GM18861 (cell line): ENCODE results near the gene MAP3K5.
"Not testable (repeated sequence)": the region's sequence is repeated elsewhere in the genome, so short reads cannot be mapped to it uniquely, and the experiment has no call there.

Source experiments
- ATAC-seq: cut with Tn5 transposase; IDR thresholded peaks from one replicate; pipeline ENCODE4 v1.9.1; 2021; ENCODE audit not compliant: unreplicated experiment

Gene MAP3K5

DNA sequence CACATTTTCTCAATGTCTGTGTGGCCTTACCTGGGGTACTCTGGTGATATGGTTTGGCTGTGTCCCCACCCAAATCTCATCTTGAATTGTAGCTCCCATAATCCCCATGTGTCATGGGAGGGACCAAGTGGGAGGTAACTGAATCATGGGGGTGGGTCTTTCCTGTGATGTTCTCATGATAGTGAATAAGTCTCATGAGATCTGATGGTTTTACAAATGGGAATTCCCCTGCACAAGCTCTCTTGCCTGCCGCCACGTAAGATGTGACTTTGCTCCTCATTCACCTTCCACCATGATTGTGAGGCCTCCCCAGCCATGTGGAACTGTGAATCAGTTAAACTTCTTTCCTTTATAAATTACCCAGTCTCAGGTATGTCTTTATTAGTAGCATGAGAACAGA, 201.4 kb downstream of the MAP3K5 start:
- not testable (repeated sequence) for ATAC-seq

DNA sequence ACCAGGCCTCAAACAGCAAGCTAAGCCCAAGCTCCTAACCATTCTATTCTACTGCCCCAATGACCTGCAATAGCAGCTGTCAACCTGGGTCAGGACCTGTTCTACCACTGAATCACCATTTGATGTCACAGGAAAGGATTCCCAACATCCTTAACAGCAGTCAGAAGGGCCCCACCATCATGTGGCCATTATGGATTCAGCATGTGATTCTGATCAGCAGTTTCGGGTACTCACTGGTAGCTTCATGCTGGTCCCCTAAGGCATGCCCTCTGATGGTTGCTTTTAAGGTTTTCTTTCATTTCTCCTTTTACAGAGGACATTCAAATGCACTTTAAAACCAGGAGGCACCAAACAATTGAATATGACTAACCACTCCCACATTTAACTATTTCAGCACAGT, 204.8 kb downstream of the MAP3K5 start:
- no peak for ATAC-seq

DNA sequence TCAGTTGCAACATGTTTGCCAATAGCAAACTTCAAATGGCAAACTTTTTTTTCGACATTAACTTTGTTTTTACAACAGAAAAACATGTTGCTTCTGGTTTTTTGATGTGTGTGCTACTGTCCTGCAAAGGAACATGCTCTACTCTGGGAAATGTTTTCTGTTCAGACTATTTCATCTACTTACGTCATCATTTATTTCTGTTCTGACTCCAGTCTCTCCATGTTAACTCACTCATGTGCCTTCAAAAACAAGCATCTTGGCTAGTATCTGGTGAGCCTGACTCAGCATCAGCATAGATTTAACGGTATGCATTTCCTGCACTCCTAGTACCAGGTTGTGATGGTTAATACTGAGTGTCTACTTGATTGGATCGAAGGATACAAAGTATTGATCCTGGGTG, 206.0 kb downstream of the MAP3K5 start:
- no peak for ATAC-seq

DNA sequence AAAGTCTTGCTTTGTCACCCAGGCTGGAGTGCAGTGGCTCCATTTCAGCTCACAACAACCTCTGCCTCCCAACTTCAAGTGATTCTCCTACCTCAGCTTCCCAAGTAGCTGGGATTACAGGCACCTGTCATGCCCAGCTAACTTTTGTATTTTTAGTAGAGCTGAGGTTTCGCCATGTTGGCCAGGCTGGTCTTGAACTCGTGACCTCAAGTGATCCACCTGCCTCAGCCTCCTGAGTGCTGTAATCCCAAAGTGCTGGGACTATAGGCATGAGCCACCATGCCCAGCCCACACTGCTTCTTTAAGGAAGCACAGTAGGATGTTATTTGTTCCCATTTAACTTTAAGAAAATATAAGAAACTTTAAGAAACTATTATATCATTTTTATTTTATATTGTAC, 206.8 kb downstream of the MAP3K5 start:
- ATAC-seq: not testable (repeated sequence)

DNA sequence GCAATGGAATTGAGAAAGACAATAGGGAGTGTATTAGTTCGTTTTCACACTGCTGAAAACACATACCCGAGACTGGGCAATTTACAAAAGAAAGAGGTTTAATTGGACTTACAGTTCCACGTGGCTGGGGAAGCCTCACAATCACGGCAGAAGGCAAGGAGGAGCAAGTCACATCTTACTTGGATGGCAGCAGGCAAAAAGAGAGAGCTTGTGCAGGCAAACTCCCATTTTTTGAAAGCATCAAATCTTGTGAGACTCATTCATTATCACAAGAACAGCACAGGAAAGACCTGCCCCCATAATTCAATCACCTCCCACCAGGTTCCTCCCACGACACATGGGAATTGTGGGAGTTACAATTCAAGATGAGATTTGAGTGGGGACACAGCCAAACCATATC, 208.0 kb downstream of the MAP3K5 start:
- ATAC-seq: not testable (repeated sequence)

DNA sequence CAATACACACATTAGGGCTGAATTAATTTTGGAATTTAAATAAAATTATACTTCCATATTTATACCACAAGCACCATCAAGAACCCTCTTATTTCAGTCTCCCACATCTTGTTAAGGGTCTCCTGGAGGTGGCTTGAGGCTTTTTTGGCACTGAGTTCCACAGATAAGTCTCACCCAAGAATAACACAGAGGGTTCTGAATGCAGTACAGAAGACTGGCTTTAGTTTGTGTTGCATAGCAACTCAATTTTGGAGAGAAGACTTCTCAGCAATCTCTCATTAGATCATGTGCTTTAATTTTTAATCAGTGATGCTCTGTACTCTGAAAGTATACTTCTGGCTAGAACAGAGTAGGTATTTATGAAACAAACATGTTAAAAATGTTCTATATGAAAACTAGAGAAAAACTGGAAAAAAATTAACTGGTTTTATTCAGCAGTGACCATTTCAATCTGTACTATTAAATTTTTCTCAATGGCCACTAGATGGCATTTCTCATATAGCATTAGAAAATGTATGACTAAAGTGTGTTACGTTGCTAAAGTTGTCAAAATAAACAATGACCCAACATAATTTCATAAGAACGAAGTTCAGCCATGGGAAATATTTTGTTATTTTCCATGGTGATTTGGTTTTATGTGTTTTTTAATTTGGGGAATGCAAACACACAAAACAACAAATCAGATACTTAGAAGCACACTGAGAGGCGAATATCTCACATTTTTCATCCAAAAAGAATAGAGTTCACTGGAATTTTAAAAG, 209.4 kb downstream of the MAP3K5 start:
- ATAC-seq: no peak

DNA sequence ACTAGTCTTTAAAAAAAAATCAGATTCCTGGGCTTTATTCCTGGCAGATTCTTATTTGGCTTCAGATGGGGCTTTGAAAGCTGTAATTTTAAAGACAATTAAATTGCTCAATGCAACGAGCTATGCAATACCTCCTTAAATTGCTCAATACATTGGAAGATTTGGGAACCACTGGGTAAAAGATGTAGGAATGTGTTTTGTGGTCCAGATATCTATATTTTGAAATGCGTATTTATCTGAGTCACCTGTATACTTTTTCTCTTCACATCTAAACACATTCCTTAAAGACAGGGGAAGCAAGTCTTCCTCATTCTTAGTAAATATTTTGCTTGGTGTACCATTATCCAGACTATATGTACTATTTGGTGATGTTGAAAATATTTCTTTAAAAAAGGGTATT, 212.5 kb downstream of the MAP3K5 start:
- ATAC-seq: no peak

DNA sequence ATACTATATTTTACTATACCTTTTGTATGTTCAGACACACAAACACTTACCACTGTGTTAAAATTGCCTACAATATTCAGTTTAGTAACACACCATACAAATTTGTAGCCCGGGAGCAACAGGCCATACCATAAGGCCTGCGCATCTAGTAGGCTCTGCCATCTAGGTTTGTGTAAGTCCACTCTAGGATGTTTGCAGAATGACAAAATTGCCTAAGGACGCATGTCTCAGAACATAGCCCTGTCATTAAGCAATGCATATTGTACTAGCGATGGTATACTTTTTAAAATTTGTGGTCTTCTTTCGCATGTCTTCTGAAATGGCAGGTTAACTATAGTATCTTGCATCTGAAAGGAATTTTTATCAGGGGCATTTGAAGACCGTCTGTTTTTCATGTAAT, 215.5 kb downstream of the MAP3K5 start:
- ATAC-seq: no peak

DNA sequence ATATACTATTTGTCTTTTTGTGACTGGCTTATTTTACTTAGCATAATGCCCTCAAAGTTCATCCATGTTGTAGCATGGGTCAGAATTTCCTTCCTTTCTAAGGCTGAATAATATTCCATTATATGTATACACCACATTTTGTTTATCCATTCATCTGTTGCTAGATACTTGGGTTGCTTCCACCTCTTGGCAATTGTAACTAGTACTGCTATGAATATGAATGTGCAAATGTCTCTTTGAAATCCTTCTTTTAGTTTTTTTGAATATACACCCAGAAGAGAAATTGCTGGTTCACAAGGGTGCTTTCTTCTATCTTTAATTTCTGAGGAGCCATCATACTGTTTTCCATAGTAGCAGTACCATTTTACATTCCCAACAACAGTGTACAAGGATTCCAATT, 220.8 kb downstream of the MAP3K5 start:
- ATAC-seq: no peak

DNA sequence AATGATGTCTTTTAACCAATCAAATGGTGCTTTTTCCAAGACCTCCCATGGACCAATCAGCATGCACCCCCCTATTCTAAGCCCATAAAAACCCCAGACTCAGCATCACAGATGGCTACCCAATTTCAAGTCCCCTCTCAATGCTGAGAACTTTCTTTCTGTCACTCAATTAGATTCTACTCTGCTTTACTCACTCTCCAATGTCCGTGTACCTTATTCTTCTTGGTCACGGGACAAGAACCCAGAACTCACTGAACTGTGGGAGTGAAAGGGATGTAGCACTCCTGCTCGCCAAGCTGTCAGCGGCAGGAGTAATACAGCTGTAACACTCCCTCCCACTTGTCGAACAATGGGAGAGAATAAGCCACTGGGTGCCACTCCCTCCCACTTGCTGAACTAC, 221.2 kb downstream of the MAP3K5 start:
- no peak for ATAC-seq

DNA sequence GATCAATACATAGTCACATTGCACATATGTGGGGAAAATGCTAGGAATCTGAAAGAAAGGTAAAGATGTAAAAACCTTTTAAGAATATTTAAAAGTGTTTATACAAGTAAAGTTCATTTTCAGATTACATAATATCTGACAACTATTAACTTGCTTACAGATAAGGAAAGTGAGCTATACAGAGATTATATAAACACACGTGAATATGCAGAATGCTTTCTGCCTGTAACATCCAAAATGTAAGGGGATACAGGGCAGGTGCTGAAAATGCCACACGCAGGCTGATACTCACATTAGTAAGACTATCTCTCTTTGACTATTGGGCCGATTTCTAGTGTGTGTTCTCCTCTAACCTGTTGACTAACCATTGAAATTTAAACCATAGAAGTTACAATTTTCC, 224.1 kb downstream of the MAP3K5 start:
- no peak for ATAC-seq

DNA sequence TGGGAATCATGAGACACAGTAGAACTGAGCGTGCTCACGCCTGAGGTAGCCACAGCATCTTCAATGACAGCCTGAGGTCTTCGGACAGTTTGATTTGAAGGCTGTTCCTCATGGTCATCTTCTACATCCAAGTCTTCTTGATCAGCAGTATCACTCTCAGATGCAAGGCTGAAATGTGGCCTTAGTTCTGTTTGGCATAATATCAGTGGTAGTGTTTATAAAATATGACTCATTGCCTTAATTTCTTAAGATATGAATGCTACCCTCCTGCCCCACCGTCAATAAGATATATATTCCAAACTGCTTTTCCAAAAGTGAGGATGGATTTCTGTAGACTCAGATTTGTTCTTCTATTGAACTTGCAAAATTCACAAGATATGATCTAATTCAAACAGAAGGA, 224.6 kb downstream of the MAP3K5 start:
- no peak for ATAC-seq

DNA sequence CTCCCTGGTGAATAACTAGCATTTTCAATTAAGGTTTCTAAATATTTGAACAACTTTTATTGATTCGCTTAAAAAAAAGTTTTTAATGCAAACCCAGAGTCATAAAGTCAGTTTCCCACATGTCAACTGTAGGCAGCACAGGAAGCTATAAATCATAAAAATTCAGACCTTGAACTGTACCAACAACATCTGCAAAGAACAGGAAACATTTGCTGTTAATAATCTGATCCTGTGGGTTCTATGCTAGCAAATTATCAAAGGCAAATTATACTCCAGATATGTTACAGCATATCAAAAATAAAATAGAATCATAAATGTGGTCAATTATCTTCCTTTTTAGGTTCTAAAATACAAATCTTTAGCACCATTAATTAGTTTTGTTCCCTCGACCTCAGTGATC, 225.4 kb downstream of the MAP3K5 start:
- no peak for ATAC-seq

DNA sequence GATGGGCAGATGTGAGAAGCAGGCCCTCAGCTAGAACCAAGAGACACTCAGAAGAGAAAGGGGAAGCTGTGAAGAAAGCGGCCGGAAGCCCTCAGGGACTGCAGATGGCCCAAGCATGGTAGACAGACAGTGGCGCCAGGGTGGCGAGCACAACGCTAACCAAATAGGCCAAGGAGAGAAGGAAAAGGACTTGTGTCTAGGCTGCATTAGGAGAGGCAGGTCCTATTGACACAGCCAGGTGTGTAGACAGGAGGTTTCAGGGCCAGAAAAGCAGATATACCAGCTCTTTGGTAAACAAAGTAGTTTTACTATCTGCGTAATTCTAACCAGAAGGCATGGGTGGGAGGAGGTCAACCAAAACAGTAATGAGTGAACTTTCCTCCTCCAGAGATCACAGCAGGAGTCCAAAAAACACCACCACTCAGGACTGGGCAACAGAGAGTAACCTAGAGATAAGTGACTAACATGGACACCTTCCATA, 226.2 kb downstream of the MAP3K5 start:
- no peak for ATAC-seq

DNA sequence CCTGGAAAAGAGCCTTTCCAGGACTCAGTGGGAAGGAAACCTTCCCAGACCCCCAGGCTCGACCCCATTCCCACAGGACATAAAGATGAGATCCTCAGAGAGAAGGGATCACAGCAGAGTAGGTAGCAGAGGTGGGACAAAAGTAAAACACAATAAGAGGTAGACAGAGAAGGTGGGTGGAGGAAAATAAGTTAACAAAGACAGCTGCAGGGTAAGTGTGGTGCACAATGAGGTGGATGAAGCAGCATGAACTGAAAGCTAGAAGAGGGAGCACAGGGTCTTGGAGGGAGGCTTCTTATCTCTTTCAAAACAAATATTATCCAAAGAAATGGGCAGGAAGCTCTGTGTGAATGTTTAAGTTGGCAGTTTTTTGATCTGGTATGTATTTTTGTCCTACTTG, 228.1 kb downstream of the MAP3K5 start:
- ATAC-seq: no peak

DNA sequence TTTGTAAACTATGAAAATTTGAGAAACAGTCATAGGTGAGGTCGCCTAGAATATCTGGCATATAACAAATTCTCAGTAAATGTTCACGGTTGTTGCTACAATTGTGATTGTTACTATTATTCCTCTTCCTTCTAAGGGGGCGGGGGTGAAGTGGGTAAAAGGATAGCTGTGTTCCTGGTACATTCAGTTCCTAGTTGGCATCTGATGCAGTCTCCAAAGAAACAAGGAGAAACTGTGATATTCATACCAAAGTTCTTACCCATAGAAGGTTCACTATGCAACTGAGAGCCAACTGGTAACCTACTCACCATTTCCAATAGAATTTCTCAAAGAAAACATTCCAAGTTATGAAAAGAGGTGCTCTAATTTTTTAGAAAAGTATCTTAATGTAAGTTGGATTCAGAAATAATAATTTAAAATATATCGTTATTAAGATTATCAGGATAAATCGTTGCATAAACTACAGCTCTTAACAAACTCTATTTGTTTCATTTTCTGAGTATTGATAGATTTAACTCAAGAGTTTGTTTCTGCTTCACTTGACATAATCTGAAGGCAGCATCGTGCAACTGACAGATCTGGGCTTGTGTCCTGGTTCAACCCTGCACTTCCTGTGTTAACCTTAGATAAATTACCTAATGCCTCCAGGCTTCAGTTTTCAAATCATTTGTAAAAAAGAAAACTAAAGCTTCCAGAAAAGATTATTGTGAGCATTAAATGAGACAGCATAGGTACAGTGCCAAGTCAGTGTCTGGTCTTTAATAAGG, 228.7 kb downstream of the MAP3K5 start:
- no peak for ATAC-seq

DNA sequence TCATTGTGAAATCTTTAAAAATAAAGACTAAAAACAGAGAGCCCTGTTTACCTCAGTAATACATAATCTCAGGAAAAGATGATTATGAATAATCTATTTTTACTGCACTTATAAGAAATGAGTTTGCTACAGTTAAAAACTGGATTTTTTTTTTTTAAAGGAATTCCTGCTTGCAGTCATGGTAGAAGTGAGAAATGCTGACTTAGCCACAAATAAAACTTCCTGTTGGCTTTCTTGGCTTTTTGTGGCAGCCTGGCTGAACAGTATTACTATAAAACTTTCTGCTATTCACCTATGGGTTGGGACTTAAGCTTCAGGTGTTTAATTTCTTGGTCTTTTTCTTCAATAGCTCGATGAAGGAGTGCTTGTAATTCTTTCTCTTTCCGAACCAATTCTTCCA, 230.1 kb downstream of the MAP3K5 start:
- no peak for ATAC-seq

DNA sequence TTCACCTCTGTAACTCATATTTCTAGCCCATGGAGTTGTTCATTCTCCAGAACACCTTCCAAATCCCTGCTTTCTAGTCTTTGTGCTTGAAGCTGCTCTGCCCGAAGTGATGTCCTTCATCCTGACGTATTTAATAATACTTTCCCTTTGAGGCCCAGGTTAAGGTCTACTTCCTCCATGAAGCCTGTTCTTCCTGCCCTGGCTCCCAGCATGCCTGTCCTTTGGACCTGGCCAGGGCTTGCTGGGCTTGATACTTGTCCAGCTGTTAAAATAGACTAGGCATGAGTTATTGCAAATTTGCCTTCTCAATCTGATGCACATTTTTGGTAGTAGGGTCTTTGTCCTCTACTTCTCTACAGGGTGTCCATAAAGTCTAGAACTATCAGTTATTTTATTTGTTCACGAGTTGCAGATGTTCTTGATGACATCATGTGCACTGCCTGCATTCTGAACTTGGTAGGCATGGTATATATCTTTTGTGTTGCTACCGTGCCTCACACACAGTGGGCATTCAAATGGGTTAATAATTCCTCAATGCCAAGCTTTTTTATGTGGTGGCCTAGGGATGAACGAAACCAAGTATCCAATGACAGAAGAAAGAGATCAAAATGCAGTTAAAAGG, 239.0 kb downstream of the MAP3K5 start:
- ATAC-seq: no peak

DNA sequence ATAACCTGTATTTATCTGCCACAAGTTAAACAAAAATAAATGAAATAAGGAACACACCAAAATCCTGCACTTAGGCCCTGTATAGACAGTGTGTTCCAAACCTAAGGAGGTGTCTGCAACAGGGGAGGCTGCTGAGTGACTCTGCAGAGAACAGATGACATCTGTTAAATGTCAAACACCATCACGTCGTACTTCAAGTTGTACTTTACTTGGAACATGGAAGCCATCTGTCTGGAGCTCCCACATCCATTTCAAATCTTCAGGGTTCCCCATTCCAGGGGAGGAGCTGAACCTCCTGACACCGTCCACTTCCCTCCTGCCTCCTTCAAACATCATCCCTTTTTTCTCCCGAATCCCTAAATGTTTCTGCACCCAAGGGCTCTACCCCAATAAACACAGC, 240.2 kb downstream of the MAP3K5 start:
- ATAC-seq: no peak

DNA sequence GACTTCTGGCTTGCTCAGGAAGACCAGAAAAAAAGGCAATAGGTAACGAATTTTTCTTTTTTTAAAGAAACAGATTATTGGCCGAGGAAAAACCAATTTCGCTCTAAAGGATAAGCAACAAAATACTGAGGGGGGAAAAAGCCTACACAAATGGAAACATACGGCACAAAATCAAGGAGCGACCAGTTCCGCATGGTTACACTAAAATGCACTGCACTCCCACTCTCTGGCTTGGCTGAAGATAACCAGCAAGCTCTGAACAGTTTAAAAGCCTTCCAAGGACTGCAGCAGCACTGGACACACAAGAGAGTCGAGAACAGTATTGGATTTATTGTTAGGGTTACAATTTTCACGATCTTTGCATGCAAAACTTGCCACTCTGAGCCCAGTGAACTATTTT, 241.2 kb downstream of the MAP3K5 start:
- no peak for ATAC-seq

DNA sequence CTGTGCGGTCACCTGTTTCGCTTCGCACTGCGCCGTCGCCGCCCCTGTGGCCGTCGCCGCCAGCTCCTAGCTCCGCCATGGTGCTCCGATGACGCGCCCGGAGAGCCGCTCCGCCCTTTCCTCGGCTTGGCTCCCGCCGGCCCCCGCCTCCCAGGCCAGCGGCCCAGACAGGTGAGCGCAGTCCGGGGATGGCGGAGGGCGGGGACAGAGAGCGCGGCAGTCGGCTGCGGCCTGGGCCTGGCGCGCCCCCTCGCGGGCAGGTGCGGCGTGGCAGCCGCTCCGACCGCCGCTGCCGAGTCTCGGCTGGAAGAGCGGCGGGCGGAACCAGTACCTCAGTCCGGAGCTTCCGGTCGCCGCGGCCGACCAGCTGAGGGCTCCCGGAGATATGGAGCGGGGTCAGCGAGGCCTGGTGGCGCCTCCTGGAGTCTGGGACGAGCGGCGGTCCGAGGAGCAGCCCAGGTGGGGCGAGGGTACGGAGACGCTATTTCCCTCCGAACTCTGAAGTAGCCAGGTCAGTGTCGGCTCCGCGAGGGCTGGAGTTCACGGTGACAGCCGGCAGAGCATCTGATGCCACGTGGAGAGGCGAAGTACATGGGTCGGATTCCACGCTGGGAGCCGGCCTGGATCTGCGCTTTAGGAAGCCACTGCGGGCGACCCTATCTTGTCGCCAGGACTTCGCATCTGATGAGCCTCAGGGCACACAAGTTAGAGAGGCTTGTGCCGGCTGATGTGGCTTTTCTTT, 241.8 kb downstream of the MAP3K5 start, which contains the start of gene MAP7:
Gene MAP7 (minus strand): TSS at position 93 of the 742 bp plus-strand sequence. CDS start 14 bp downstream, at position 79.
- ATAC-seq: peak; percentile 60
